OCI-LY3 (cell line): ENCODE measurements around the gene TIAM2.

Source experiments
- EZH2phosphoT487 ChIP-seq: fragments of 200-600 bp; shearing (Covaris generic); IDR thresholded peaks from 2 replicates; pipeline ENCODE4 v1.6.1; 2018; ENCODE audit warnings: antibody characterized with exemption, mixed run types, low read depth
- TF ChIP-seq, protein P1 (sequence below): fragments of 200-600, 300-600 bp; sonication (generic); IDR thresholded peaks from 2 replicates; pipeline ENCODE4 v1.5.1; 2014; ENCODE audit warnings: antibody characterized with exemption, low read length, low read depth

DNA sequence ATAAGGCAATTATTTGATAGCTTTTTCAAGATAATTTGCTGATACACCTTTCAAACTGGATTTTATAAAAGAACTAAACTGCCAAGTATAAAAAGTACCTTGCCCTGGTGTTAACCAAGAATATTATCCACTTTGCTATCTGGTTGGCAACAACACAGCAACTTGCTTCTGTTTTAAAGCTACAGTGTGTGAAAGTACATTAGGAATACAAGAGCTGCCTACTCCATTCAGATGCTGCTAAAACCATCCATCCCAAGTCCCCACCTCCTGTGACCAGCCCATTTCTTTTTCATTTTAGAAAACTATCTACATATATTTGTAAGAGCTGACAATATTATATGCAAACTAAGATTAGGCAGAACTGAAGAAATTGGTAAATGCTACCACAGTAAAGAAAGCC, 281.5 kb downstream of the TIAM2 start:
- TF ChIP-seq, protein P1, sequence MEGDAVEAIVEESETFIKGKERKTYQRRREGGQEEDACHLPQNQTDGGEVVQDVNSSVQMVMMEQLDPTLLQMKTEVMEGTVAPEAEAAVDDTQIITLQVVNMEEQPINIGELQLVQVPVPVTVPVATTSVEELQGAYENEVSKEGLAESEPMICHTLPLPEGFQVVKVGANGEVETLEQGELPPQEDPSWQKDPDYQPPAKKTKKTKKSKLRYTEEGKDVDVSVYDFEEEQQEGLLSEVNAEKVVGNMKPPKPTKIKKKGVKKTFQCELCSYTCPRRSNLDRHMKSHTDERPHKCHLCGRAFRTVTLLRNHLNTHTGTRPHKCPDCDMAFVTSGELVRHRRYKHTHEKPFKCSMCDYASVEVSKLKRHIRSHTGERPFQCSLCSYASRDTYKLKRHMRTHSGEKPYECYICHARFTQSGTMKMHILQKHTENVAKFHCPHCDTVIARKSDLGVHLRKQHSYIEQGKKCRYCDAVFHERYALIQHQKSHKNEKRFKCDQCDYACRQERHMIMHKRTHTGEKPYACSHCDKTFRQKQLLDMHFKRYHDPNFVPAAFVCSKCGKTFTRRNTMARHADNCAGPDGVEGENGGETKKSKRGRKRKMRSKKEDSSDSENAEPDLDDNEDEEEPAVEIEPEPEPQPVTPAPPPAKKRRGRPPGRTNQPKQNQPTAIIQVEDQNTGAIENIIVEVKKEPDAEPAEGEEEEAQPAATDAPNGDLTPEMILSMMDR, result no peak
- TF ChIP-seq EZH2phosphoT487, result no peak
